GM12875 (cell line): ENCODE results near the gene TMEM128.
"Not testable (repeated sequence)": the region's sequence is repeated elsewhere in the genome, so short reads cannot be mapped to it uniquely, and the experiment has no call there.

Experiments used
- H3K4me3 ChIP-seq: one replicate; pipeline ENCODE4 v1.5.1; 2011; ENCODE audit warnings: low read depth, low read length, control low read depth
- TF ChIP-seq, protein P1 (sequence below): IDR thresholded peaks from 2 replicates; pipeline ENCODE4 v1.5.1; 2011; ENCODE audit warnings: low read depth, mild to moderate bottlenecking, control low read depth, inconsistent platforms, low read length, moderate library complexity, borderline replicate concordance; ENCODE audit not compliant: insufficient read depth

Gene TMEM128

DNA sequence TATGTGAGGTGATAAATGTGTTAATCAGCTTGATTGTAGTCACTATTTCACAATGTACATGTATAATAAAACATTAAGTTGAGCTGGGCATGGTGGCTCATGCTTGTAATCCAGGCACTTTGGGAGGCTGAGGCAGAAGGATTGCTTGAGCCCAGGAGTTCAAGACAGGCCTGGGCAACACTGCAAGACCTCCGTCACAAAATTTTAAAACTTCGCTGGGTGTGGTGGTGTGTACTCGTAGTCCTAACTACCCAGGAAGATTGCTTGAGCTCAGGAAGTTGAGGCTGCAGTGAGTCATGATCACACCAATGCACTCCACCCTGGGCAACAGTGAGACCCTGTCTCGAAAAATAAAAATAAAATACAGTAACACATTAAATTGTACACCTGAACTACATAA, 21.8 kb upstream of the TMEM128 start:
- TF ChIP-seq, protein P1, sequence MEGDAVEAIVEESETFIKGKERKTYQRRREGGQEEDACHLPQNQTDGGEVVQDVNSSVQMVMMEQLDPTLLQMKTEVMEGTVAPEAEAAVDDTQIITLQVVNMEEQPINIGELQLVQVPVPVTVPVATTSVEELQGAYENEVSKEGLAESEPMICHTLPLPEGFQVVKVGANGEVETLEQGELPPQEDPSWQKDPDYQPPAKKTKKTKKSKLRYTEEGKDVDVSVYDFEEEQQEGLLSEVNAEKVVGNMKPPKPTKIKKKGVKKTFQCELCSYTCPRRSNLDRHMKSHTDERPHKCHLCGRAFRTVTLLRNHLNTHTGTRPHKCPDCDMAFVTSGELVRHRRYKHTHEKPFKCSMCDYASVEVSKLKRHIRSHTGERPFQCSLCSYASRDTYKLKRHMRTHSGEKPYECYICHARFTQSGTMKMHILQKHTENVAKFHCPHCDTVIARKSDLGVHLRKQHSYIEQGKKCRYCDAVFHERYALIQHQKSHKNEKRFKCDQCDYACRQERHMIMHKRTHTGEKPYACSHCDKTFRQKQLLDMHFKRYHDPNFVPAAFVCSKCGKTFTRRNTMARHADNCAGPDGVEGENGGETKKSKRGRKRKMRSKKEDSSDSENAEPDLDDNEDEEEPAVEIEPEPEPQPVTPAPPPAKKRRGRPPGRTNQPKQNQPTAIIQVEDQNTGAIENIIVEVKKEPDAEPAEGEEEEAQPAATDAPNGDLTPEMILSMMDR = no peak
- H3K4me3 ChIP-seq = no peak overlapping the region

DNA sequence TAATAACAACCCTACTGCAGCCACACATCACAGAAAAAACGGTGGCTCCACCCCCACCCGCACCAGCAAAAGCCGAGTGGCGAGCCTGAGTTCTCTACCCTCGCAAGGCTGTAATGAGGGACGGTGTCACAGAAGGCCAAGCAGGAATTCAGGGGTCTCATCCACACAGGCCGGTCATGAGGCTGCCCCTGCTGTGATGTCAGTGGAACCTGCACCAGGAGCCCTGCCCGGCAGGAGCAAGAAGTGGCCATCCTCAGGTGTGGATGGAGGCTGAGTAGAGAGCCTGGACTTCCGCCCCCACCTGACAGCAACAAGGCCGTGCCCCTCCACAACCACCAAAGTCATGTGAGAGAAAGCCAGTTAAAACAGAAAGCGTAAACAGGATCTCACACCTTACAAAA, 21.3 kb upstream of the TMEM128 start:
- TF ChIP-seq, protein P1 = no peak
- H3K4me3 ChIP-seq = no peak overlapping the region

DNA sequence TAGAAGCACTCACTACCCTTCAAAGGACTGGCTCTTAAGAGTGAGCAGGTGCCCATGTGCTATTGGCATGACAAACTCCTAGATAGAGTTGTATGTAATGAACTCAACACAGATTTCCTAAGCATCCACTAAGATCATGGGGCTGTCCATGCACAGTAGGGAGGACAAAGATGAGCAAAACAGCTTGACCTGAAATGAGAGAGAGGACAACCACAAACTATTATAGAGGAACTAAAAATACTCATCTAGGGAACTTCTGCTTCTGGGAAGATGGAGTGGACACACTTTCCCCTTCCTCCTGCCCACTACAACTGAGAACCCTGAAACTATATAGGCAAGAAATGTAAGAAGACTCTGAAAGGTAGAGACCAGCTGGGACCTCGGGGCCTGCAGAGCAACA, 20.8 kb upstream of the TMEM128 start:
- H3K4me3 ChIP-seq = no peak overlapping the region
- TF ChIP-seq, protein P1 = no peak

DNA sequence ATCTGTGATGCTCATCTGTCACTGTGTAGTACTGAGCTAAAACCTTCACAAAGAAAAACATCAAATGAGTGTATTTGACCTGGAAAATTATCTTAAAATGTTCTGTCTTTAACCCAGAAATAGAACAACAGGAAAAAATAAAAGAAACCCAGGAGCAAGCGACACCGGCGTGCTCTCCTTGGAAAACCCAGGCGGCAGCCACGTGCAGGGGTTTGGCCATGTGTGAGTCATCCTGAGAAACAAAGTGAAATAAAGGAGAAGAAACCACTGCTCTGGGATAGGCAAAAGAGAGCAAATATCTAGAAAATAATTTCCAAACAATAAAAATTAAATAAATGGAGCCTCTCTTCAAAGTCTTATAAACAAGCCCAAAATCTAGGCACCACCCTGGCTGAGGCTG, 20.0 kb upstream of the TMEM128 start:
- TF ChIP-seq, protein P1 = no peak
- no peak overlapping the region for H3K4me3 ChIP-seq

DNA sequence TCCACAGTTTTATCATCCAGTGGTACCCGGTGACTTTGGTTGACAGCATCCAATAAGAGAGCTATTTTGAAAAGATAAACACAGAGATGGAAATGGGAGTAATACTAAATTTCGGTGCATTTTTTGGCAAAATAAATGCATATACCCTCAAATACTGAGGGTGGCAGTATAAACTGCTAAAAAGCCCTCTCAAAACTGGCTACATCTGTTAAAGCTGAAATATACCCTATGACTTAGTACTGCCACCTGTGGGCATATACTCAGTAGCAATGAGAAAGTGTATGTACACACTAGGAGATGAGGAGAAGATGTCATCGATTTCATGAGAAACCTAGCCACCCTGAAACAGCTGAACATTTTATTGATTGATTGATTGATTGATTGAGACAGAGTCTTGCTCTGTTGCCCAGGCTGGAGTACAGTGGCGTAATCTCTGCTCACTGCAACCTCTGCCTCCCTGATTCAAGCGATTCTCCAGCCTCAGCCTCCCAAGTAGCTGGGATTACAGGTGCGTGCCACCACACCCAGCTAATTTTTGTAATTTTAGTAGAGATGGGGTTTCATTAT, 12.2 kb upstream of the TMEM128 start:
- H3K4me3 ChIP-seq = no peak overlapping the region

DNA sequence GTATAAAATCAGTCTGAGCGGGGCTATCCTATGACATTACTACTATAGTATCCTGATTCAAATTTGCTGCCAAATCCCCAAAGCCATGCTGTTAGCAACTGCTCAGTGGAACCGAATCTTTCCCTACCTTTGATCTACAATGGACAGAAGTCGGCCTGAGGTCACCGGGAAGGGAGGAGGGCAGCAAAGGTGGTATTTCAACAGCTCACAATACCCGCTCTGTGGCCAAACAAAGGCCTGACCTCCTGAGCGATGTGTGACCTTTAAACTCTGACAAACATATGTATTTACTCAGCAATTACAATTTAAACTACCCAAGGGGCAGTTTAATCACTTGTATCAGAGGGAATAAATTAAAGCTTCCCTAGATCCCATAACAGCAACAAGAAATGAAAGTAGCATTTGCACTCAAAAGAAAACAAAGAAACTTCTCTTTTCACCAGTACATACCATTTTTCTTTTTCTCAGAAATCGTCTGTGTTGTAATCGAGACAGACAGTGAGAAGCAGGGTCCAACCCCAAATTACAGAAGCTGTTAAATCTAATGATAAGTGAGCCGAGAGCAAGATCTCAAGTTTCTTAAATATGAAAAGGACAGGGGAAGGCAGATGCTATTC, 11.6 kb upstream of the TMEM128 start:
- TF ChIP-seq, protein P1 = no peak
- no peak overlapping the region for H3K4me3 ChIP-seq

More for the DNA sequence above, 12.2 kb upstream of the TMEM128 start:
- TF ChIP-seq, protein P1 = peak; percentile 15; the same call in 1 of the 2 replicates

DNA sequence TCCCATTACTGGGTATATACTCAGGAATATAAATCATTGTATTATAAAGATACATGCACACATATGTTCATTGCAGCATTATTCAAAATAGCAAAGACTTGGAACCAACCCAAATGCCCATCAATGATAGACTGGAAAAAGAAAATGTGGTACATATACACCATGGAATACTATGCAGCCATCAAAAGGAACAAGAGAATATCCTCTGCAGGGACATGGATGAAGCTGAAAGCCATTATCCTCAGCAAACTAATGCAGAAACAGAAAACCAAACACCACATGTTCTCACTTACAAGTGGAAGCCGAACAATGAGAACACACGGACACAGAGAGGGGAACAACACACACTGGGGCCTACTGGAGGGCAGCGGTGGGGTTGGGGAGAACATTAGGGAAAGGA, 9.7 kb upstream of the TMEM128 start:
- H3K4me3 ChIP-seq = not testable (repeated sequence)
